Tibial artery (tissue), 4 donors: ENCODE results near the gene NANP.
"Not testable (repeated sequence)": the region's sequence is repeated elsewhere in the genome, so short reads cannot be mapped to it uniquely, and the experiment has no call there.

ENCODE experiments used
- DNase-seq, 2 donors: peaks; one replicate each; pipeline ENCODE4 v3.0.0-alpha.2; 2019
- H3K27ac ChIP-seq, 2 donors: fragments of 200-600 bp; sonication (generic) in 1 of 2; 1 replicate in 1 of 2; 2 replicates in 1 of 2; pipeline ENCODE4 v1.5.1; 2018 to 2019; ENCODE audit warnings: mild to moderate bottlenecking in 1 of 2
- H3K27me3 ChIP-seq, 2 donors: fragments of 200-600 bp; sonication (generic) in 1 of 2; one replicate each; pipeline versions ENCODE4 v1.5.1 to v1.6.0; 2016 to 2019
- H3K36me3 ChIP-seq, 3 donors: fragments of 200-600 bp; sonication (generic) in 2 of 3; one replicate each; pipeline ENCODE4 v1.5.1; 2016 to 2019; ENCODE audit warnings: mild to moderate bottlenecking in 2 of 3
- H3K4me1 ChIP-seq, 4 donors: fragments of 200-600 bp; sonication (generic) in 2 of 4; 1 replicate in 3 of 4; 2 replicates in 1 of 4; pipeline ENCODE4 v1.5.1; 2016 to 2019
- H3K4me3 ChIP-seq, 2 donors: fragments of 200-600 bp; sonication (generic) in 1 of 2; 1 replicate in 1 of 2; 2 replicates in 1 of 2; pipeline ENCODE4 v1.5.1; 2018 to 2019; ENCODE audit warnings: mild to moderate bottlenecking in 2 of 2
- H3K9me3 ChIP-seq, 3 donors: fragments of 200-600 bp; sonication (generic) in 1 of 3; one replicate each; pipeline ENCODE4 v1.5.1; 2016 to 2019
- intact Hi-C: fragments of 100-400 bp; cut with DNase I; formaldehyde crosslinking; loops from one replicate; pipeline ENCODE4 v1.15.0; 2023; ENCODE audit warnings: low total_unique reads
- TF ChIP-seq, protein P1 (sequence below), 2 experiments: fragments of 200-600 bp in 1 of 2; fragments of 450-650 bp in 1 of 2; IDR thresholded peaks; one replicate each; pipeline ENCODE4 v1.5.1; 2017 to 2019; ENCODE audit warnings: antibody characterized with exemption in 2 of 2, mild to moderate bottlenecking in 1 of 2, moderate library complexity in 1 of 2

Gene NANP

DNA sequence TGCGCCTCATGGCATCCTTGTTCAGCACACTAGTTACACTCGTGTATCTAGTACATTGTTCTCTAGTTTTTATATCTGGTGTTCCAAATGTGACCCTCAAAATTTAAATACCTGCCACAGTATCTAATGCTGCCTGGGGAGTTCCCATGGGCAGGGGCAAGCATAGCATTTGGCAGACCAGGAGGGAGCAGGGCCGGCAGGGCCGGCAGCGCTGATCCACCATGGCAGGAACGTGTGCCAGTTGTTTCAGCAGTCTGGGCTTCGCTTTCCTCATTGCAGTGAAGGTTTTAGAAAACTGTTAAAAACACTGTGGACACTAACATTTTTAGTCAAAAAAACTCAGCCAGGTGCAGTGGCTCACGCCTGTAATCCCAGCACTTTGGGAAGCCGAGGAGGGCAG, 19.2 kb downstream of the NANP start:
- no peak for DNase-seq
- no peak overlapping the region for H3K27ac ChIP-seq
- intact Hi-C loops: no loop called here
- no peaks in the 10 kb centered on the region for H3K9me3 ChIP-seq
- no peaks in the 10 kb centered on the region for H3K4me1 ChIP-seq
- TF ChIP-seq, protein P1, sequence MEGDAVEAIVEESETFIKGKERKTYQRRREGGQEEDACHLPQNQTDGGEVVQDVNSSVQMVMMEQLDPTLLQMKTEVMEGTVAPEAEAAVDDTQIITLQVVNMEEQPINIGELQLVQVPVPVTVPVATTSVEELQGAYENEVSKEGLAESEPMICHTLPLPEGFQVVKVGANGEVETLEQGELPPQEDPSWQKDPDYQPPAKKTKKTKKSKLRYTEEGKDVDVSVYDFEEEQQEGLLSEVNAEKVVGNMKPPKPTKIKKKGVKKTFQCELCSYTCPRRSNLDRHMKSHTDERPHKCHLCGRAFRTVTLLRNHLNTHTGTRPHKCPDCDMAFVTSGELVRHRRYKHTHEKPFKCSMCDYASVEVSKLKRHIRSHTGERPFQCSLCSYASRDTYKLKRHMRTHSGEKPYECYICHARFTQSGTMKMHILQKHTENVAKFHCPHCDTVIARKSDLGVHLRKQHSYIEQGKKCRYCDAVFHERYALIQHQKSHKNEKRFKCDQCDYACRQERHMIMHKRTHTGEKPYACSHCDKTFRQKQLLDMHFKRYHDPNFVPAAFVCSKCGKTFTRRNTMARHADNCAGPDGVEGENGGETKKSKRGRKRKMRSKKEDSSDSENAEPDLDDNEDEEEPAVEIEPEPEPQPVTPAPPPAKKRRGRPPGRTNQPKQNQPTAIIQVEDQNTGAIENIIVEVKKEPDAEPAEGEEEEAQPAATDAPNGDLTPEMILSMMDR (IDR thresholded peaks at IDR 0.05): no peak
- no peak overlapping the region for H3K4me3 ChIP-seq
- H3K36me3 ChIP-seq: no peaks in the 10 kb centered on the region
- no peaks in the 10 kb centered on the region for H3K27me3 ChIP-seq

DNA sequence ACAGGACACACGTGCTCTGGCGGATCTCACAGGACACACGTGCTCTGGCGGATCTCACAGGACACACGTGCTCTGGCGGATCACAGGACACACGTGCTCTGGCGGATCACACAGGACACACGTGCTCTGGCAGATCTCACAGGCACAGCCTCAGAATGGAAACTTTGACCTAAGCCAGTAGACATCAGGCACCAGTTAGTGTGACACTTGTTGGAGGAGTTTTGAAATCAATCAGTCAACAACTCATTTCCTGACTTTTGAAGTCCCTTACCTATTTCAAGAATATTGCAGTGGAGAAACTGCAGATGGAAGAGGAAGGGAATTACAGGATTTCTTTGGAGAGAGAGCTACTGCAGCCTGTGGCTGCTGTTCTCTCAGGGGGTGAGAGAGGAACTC, 20.9 kb downstream of the NANP start:
- H3K36me3 ChIP-seq, H3K27me3 ChIP-seq, DNase-seq, H3K9me3 ChIP-seq, intact Hi-C loops, H3K4me3 ChIP-seq, H3K4me1 ChIP-seq, H3K27ac ChIP-seq: not testable (repeated sequence)

DNA sequence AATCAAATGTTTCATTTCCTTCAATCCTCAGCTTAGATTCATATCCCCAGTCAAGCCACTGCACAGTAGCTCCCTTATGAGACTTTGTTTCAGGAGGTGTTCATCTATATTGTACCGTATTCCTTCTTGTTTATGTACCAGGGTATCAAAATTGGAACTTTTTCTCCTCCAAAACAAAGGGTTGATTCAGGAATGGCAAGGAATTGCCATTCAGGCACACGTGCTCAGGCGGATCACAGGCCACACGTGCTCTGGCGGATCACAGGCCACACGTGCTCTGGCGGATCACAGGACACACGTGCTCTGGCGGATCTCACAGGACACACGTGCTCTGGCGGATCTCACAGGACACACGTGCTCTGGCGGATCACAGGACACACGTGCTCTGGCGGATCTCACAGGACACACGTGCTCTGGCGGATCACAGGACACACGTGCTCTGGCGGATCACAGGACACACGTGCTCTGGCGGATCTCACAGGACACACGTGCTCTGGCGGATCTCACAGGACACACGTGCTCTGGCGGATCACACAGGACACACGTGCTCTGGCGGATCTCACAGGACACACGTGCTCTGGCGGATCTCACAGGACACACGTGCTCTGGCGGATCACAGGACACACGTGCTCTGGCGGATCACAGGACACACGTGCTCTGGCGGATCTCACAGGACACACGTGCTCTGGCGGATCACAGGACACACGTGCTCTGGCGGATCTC, 21.5 kb downstream of the NANP start:
- H3K4me1 ChIP-seq, H3K36me3 ChIP-seq, H3K9me3 ChIP-seq, H3K4me3 ChIP-seq, H3K27ac ChIP-seq, intact Hi-C loops, H3K27me3 ChIP-seq, DNase-seq: not testable (repeated sequence)

DNA sequence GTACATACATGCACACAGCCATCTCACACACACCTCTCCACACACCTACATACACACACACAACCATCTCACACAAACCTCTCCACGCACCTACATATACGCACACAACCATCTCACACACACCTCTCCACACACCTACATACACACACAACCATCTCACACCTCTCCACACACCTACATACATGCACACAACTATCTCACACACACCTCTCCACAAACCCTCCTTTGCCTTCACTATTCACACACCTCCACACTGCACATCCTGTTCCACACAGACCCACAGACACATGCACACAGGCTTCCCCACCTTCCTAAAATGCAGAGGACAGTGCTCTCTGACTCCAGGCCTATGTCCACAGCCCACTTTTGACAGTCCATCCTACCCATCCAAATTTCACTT, 22.2 kb downstream of the NANP start:
- no peak overlapping the region for H3K4me3 ChIP-seq
- no peak for DNase-seq
- H3K36me3 ChIP-seq: no peaks in the 10 kb centered on the region
- H3K9me3 ChIP-seq: no peaks in the 10 kb centered on the region
- no peak overlapping the region for H3K27ac ChIP-seq
- H3K4me1 ChIP-seq: no peaks in the 10 kb centered on the region
- TF ChIP-seq, protein P1 (IDR thresholded peaks at IDR 0.05): no peak
- intact Hi-C loops: no loop called here
- no peaks in the 10 kb centered on the region for H3K27me3 ChIP-seq

- intact Hi-C loops: no loop called here
- Histone ChIP-seq H3K4me1 (no peaks in the 10 kb centered on the region), H3K36me3 (no peaks in the 10 kb centered on the region), H3K9me3 (no peaks in the 10 kb centered on the region), H3K27me3 (no peaks in the 10 kb centered on the region), H3K4me3 (no peak overlapping the region), H3K27ac (no peak overlapping the region)
- TF ChIP-seq, protein P1 (IDR thresholded peaks at IDR 0.05): no peak
- DNase-seq: no peak
Measured at GRCh38 chr20:25600632-25601031, 23.2 kb downstream of the NANP start.

- Histone ChIP-seq H3K36me3 (no peaks in the 10 kb centered on the region), H3K9me3 (no peaks in the 10 kb centered on the region), H3K27me3 (no peaks in the 10 kb centered on the region), H3K27ac (no peak overlapping the region), H3K4me1 (no peaks in the 10 kb centered on the region), H3K4me3 (no peak overlapping the region)
- intact Hi-C loops: no loop called here
- no peak for DNase-seq
- TF ChIP-seq, protein P1 (IDR thresholded peaks at IDR 0.05): no peak
Measured at GRCh38 chr20:25592135-25592852, 31.5 kb downstream of the NANP start.

GRCh38 chr20:25590778-25591177, 33.0 kb downstream of the NANP start:
- H3K9me3 ChIP-seq, H3K27me3 ChIP-seq, intact Hi-C loops, H3K27ac ChIP-seq, H3K4me1 ChIP-seq, H3K4me3 ChIP-seq, H3K36me3 ChIP-seq, DNase-seq: not testable (repeated sequence)
